Right cardiac atrium (tissue), 5 donors: ENCODE data around the gene PHF12. TPM values are rescaled to one million over a fixed set of nuclear protein-coding genes. Genes with fewer than 3 reads are reported as not detected.

Experiments
- ATAC-seq, 2 donors: fragments of 200-7000 bp; cut with Tn5 transposase; one replicate each; pipeline versions ENCODE4 v1.8.0 to v1.9.1; 2020; ENCODE audit warnings: moderate library complexity in 2 of 2, mild to moderate bottlenecking in 1 of 2
- DNase-seq, 3 donors: peaks; one replicate each; pipeline ENCODE4 v3.0.0-alpha.2; 2020
- H3K27ac ChIP-seq: one replicate; pipeline ENCODE4 v1.5.1; 2013; ENCODE audit warnings: mild to moderate bottlenecking, low read length, control low read depth, moderate library complexity
- H3K27me3 ChIP-seq: one replicate; pipeline ENCODE4 v1.6.1; 2013; ENCODE audit not compliant: control insufficient read depth, insufficient read depth
- H3K4me1 ChIP-seq: one replicate; pipeline ENCODE4 v1.6.1; 2013; ENCODE audit warnings: low read length; ENCODE audit not compliant: control insufficient read depth, insufficient read depth
- H3K4me3 ChIP-seq: one replicate; pipeline ENCODE4 v1.5.1; 2013; ENCODE audit warnings: low read length, control low read depth
- H3K9me3 ChIP-seq: one replicate; pipeline ENCODE4 v1.6.1; 2013; ENCODE audit warnings: low read length; ENCODE audit not compliant: control insufficient read depth
- WGBS: extraction: QIAGEN DNeasy Blood & Tissue Kit; methylation state at CpG from one replicate; pipeline ENCODE4 v1.1.7; 2013; 5-methylcytosine and 5-hydroxymethylcytosine counted together
- intact Hi-C, 4 donors: fragments of 100-400 bp; cut with DNase I; formaldehyde crosslinking; loops; one replicate each; pipeline versions ENCODE4 v1.11.0 to v1.14.0; 2022 to 2023
- polyA plus RNA-seq: library from polyadenylated mRNA; stranded (reverse); fragments of 200-250 nt; gene quantifications from one replicate; pipeline ENCODE4 v1.2.3, GENCODE V29; 2013
- total RNA-seq, 4 donors: library from RNA; stranded (reverse); fragmentation: NEBNext Ultra II Directional; extraction: Animal tissue kit (Norgen Biotek cat#: 25700); gene quantifications; one replicate each; pipeline ENCODE4 v1.2.1, GENCODE V29; 2021
- donor health status: healthy with polysubstance abuse.
- donor health status: DM: no; HTN: yes; CAD: no.
- donor health status: DM: no; HTN: no; CAD: no.
- donor health status: DM: no; HTN: yes; CAD: no; lungs with severe emphysema.
- donor health status: DM: yes; HTN: yes; CAD: no.

The PHF12 gene
- total and polyA plus RNA-seq, 5 donors, result 10.8 to 25.4 (median 23.2) TPM

DNA sequence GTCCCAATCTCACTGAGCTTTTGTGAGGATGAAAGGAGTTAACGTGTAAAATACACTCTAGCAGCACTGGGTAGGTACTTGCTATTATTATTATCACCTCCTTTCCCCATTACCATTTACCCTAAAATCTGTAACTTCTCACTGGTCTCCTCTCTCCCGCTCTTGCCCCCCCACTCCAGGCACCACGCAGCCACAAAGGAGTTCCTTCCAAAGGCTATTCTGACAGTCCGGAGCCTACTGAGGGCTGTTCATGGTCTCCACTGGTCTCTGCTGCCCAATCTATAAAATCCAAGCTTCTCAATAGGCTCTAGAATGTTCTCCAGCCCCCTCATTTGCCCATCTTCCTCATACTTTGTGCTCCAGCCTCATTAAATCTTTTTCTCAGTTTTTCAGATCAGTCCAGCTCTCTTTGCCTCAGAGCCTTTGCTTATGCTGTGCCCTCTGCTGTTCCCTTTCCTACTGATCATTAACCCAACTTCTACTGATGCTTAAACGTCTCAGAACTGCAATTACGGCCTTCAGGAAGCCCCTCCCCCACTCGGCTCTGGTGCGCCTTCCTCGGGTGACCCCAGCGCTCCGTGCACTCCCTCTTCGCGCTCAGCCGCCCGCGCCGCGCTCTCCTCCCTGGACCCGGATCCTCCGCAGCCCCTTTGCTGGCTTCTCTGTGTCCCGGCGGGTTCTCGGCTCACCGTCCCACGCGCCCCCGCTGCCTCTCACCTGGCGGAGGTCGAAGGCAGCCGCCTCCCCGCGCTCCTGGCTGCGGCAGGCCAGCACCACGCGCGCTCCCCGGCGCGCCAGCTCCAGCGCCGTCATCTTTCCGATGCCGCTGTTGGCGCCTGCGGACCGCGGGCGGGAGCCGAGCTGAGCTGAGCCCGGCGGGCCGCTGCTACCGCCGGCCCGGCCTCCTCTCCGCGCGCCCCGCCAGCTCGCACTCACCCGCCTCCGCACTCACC is 49.2 kb downstream of the PHF12 start:
- Histone ChIP-seq H3K27ac (peak overlapping the region; percentile 14), H3K4me3 (peak overlapping the region; percentile 51), H3K4me1 (peaks cover 2% of the 10 kb centered on the region), H3K27me3 (no peaks in the 10 kb centered on the region), H3K9me3 (no peaks in the 10 kb centered on the region)
- DNase-seq (peak in 2 of 3 donors; percentile 49 to 81), ATAC-seq (peak; percentile 34 to 47)
- intact Hi-C loops, result loop anchor here in 1 of 4 donors (5.0 kb wide), 1 partner anchor 45 kb away; no protein-coding TSS in a partner anchor
- 5% methylated on average over 62 of the region's 62 CpGs for WGBS

DNA sequence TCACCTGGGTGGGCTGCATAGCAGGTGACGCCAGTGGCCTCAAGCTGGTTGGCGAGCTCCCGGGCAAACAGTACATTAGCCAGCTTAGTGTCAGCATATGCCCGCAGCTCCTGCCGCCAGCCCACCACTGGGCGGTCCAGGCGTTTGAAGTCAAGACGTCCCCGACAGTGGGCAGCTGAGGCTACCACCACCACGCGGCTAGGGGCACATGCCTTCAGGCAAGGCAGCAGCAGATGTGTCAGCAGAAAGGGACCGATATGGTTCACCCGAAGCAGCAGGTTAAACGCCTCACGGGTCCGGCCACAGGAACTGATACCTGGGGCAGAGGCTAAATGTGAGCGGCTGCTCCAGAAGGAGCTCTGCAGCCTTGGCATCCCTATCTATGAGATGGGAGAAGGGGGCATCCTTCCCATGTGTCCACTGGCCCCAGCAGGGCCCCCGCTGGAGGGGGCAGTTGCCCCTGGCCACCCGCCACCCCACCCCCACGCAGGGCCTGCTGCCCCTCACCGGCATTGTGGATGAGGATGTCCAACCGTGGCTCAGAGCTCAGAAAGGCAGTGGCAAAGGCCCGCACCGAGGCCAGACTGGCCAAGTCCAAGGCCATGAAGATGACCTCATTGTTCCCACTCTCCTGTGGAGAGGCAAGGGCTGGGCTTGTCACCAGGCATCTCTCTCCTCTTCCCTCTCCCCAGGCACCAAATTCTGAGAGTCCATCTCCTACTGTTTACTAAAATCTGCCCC is 50.2 kb downstream of the PHF12 start:
- ATAC-seq (no peak), DNase-seq (no peak)
- 95% methylated on average over 24 of the region's 24 CpGs for WGBS
- no peak overlapping the region for H3K4me3 ChIP-seq
- H3K27me3 ChIP-seq, result no peaks in the 10 kb centered on the region
- H3K27ac ChIP-seq, result no peak overlapping the region
- H3K9me3 ChIP-seq, result no peaks in the 10 kb centered on the region
- peaks cover 2% of the 10 kb centered on the region for H3K4me1 ChIP-seq
- intact Hi-C loops, result loop anchor here in 1 of 4 donors (5.0 kb wide), 1 partner anchor 46 kb away; no protein-coding TSS in a partner anchor

DNA sequence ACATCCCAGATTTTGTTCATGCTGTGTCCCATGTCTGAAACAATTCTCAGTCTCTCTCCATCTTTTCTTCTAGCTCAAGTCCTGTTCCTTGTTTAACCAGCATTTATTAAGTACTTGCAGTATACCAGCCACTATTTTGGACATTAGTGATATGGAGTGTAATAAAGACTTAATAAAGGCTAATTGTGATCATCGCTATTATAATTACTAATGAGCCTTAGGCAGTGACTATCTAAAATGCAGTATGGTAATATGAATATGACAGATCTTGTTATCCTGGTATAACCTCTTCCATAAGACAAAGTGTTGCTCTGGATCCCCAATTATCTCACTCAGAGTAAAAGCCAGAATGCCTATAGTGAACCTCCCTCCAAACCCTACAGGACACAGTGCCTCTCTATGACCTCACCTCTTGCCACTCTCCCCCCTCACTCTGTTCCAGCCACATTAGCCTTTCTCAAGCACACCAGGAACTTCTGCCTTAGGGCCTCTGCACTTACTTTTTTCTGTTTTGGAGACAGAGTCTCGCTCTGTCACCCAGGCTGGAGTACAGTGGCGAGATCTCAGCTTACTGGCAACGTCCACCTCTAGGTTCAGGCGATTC is 52.0 kb downstream of the PHF12 start:
- no peaks in the 10 kb centered on the region for H3K27me3 ChIP-seq
- H3K9me3 ChIP-seq, result no peaks in the 10 kb centered on the region
- H3K4me1 ChIP-seq, result peaks cover 2% of the 10 kb centered on the region
- intact Hi-C loops, result loop anchor here in 2 of 4 donors (5.0 to 10.0 kb wide), 2 partner anchors 57 to 135 kb away; partner anchors contain the start of gene FAM222B (in 1 of the 2)
- H3K27ac ChIP-seq, result no peak overlapping the region
- ATAC-seq (no peak), DNase-seq (no peak)
- WGBS, result 97% methylated on average over 5 of the region's 5 CpGs
- no peak overlapping the region for H3K4me3 ChIP-seq

DNA sequence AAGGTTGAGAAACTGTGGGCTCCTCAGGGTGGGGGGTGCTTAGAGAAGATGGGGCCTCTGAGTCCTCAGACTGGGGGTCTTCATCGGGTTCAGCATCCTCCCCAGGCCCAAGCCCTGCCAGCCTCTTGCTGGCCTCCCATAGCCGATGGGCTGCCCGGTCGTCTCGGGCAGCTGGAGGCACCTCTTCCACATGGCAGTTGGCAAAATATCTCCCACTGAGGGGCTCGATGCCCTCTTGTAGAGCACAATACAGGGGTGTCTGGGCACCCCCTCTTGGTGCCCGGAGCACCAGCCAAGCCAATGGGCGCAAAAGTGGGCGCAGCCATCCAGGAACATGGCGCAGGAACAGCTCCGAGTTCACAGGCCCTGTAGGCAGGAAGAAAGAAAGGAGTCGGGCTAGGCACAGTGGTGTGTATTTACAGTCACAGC is 52.8 kb downstream of the PHF12 start:
- Histone ChIP-seq H3K27me3 (no peaks in the 10 kb centered on the region), H3K4me1 (peaks cover 2% of the 10 kb centered on the region), H3K4me3 (no peak overlapping the region), H3K9me3 (no peaks in the 10 kb centered on the region), H3K27ac (no peak overlapping the region)
- intact Hi-C loops, result loop anchor here in 2 of 4 donors (5.0 to 10.0 kb wide), 2 partner anchors 56 to 134 kb away; partner anchors contain the start of gene FAM222B (in 1 of the 2)
- DNase-seq, result no peak
- WGBS, result 91% methylated on average over 12 of the region's 12 CpGs
- no peak for ATAC-seq

DNA sequence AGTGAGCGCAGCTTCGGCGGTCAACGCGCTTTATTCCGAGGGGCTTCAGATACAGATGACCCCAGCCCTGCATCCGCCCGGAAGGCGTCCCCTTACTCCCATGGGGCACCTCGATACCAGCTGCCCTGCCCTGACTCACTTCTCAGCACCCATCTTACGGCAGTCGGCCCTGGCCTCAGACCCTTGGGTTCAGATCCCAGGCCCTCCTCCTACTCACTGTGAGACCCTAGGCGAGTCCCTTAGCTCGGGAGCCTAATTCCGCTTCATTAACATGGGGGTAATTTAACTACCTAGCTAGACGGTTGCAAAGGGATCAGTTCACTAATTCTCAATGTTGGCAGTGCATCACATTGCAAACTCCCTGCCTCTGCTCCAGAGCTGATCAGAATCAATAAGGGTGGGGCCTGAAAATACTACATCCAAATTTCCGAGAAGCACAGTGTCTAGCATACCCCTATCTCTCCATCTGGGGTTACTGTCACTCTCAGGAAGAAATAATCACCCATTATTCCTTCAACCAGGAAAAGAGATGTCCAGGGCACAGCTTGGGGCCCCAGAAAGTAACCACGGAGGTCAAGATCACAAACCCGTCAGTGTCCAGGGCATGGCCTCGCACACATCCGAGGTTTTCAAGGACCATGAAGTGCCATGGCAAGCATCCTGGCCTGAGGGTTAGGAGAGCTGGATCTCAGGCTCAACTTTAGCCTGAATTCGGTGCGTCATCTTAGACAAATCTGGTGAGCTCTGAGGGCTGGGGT is 53.4 kb downstream of the PHF12 start:
- DNase-seq (no peak), ATAC-seq (no peak)
- H3K9me3 ChIP-seq, result no peaks in the 10 kb centered on the region
- peak overlapping the region; percentile 71 for H3K27ac ChIP-seq
- H3K4me3 ChIP-seq, result peak overlapping the region; percentile 66
- no peaks in the 10 kb centered on the region for H3K27me3 ChIP-seq
- intact Hi-C loops, result loop anchor here in 2 of 4 donors (5.0 to 10.0 kb wide), 2 partner anchors 56 to 133 kb away; partner anchors contain the start of gene FAM222B (in 1 of the 2)
- peaks cover 4% of the 10 kb centered on the region for H3K4me1 ChIP-seq
- 24% methylated on average over 23 of the region's 23 CpGs for WGBS

DNA sequence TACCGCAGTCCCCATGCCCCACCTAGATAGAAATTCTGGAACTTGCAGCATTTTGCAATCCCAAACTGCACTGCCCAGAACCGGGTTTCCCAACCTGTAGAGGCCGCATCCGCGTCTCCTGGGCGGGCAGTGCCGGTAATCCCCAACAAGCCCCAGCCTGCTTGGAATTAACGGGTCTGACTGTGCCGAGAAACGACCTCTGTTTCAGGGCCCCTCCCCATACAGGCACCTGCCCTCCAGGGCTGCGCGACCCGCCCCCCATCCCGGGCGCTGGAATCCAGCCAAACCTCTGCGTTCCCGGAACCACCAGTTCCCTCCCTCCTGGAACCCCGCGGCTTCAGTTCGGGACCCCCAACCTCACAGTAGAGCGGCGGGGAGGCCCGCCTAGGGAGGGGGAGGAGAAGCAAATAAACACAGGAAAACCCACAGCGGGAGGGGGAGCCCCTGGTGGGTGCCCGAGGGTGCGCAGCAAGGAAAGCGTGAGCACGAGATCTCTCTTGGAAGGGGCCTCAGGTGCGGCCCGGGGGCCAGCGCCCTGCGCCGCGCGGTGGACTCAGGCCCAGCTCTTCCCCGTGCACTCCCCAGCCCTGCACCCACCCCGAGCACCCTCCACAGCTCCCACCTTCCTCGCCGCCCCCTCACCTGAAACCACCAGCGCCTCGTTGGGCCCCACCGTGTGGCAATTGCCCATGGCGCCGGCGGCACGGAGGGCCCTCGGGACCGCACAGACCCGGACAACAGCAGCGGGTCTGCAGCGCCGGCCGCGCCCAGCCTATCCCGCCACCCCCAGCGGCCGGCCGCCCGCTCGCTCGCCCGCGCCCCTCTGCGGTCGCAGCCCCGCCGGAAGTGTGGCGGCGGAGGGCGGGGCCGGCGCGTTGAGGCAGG is 54.2 kb downstream of the PHF12 start, which contains the start of gene FLOT2:
FLOT2 (minus strand) TSS at position 850 of the 885 bp plus-strand sequence; CDS start at position 691, 159 bp downstream.
- whole genome bisulfite sequencing, result under 1% methylated on average over 73 of the region's 73 CpGs
- ATAC-seq (peak; percentile 79 to 81), DNase-seq (peak; percentile 71 to 86 (median 84))
- H3K4me1 ChIP-seq, result peaks cover 9% of the 10 kb centered on the region
- peak within 1 kb of the TSS; percentile 66 for H3K4me3 ChIP-seq
- H3K27me3 ChIP-seq, result no peaks in the 10 kb centered on the region
- H3K27ac ChIP-seq, result peak within 1 kb of the TSS; percentile 71
- no peaks in the 10 kb centered on the region for H3K9me3 ChIP-seq
- intact Hi-C loops, result loop anchor here in 2 of 4 donors (5.0 to 10.0 kb wide), 2 partner anchors 55 to 132 kb away; partner anchors contain the start of gene FAM222B (in 1 of the 2)

DNA sequence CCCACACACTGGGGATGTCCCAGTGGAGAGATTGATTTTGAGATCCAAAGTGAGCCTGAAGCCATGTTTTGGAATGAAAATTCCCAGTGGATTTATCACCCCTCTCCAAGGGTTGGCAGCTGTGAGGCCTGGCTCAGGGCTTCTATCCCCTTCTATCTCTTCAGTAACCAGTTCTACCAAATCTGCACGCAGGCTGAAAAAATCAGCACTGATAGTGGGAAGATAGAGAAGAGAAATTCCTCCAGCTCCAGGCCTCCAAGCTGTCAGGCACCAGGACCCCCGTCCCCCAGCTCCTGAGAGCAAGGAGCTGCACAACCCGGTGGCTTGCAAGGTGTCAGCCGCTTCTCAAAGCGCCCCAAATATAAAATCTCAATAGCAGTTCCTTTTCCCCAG is 54.8 kb downstream of the PHF12 start:
- peak overlapping the region; percentile 22 for H3K27ac ChIP-seq
- H3K9me3 ChIP-seq, result no peaks in the 10 kb centered on the region
- H3K27me3 ChIP-seq, result no peaks in the 10 kb centered on the region
- no peak for ATAC-seq
- intact Hi-C loops, result loop anchor here in 2 of 4 donors (5.0 to 10.0 kb wide), 2 partner anchors 54 to 132 kb away; partner anchors contain the start of gene FAM222B (in 1 of the 2)
- H3K4me3 ChIP-seq, result peak overlapping the region; percentile 66
- no peak for DNase-seq
- peaks cover 12% of the 10 kb centered on the region for H3K4me1 ChIP-seq
- WGBS, result 23% methylated on average over 5 of the region's 5 CpGs

DNA sequence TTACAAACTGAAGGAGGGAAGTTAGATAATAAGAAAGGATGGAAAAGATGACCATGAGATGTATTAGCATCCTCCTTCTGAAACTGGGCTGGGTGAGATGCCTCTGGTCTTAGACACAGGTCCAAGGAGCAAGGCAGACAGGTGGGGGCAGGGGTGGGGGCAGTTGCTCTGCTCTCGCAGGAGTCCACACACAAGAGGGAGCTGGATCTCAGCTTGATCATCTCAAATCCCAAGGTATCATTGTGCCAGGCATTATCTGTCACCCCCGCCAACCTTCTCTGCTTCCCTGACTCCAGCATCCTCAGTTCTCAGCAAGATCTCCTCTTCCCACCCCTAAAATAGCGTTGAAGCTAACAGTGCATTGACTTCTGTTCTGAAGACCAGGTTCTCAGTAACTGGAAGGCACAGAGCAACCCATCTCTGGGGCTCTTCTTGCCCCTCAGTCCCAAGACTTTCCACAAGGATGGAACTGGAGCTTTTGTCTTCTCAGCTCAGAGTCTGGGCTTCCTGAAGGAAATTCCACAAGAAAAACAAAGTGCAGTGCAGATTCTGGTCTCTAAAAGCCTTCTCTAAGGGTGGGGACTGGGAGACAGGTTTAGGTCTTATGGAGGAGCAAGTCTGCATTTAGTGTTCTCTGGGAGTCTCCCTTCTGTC is 55.4 kb downstream of the PHF12 start:
- DNase-seq (no peak), ATAC-seq (no peak)
- Histone ChIP-seq H3K9me3 (no peaks in the 10 kb centered on the region), H3K4me1 (peaks cover 12% of the 10 kb centered on the region), H3K4me3 (peak overlapping the region; percentile 66), H3K27ac (peak overlapping the region; percentile 22), H3K27me3 (no peaks in the 10 kb centered on the region)
- intact Hi-C loops, result loop anchor here in 2 of 4 donors (5.0 to 10.0 kb wide), 2 partner anchors 54 to 131 kb away; partner anchors contain the start of gene FAM222B (in 1 of the 2)
- 50% methylated on average over 3 of the region's 3 CpGs for whole genome bisulfite sequencing
